Measurements from ENCODE around the gene KRTCAP2. TPM values are rescaled to one million over a fixed set of nuclear protein-coding genes. Genes with fewer than 3 reads are reported as not detected.

KRTCAP2 gene
- total and polyA plus RNA-seq, 10 of the 15 experiments (the other 5 are each of a cell fraction or from before 2014, with no cell fraction given), result 61.3 to 238 (median 141) TPM

- TF ChIP-seq WRNIP1 (IDR thresholded peaks at IDR 0.05; ENCODE audit: borderline replicate concordance, low read depth, low read length), result no peak
- peak; percentile 24; the same call in 1 of the 2 replicates for TF ChIP-seq MTA2 (IDR thresholded peaks at IDR 0.05; ENCODE audit: low read depth)
- no peak for TF ChIP-seq SP1 (IDR thresholded peaks at IDR 0.05; ENCODE audit: low read depth, low read length)
- TF ChIP-seq E2F8 (IDR thresholded peaks at IDR 0.05; ENCODE audit: low read depth, partially characterized antibody), result no peak
- TF ChIP-seq HDGF (IDR thresholded peaks at IDR 0.05), result no peak
- no peak for TF ChIP-seq POLR2A (IDR thresholded peaks at IDR 0.05; ENCODE audit: low read depth, low read length)
- TF ChIP-seq DPF2 (IDR thresholded peaks at IDR 0.05), result no peak
- no peak for TF ChIP-seq ZBTB40 (IDR thresholded peaks at IDR 0.05; ENCODE audit: borderline replicate concordance)
- no peak for TF ChIP-seq CHD4 (IDR thresholded peaks at IDR 0.05)
- TF ChIP-seq BMI1 (IDR thresholded peaks at IDR 0.05; ENCODE audit: borderline replicate concordance), result no peak
- TF ChIP-seq MYB (IDR thresholded peaks at IDR 0.05; ENCODE audit: borderline replicate concordance, low read depth, low read length), result no peak
- no peak for TF ChIP-seq ZBTB33 (IDR thresholded peaks at IDR 0.05)
- peak; percentile 12 to 20; a peak in 1 of 4 replicates for TF ChIP-seq BHLHE40 (IDR thresholded peaks at IDR 0.05; ENCODE audit: borderline replicate concordance in 1 of 2, low read depth in 2 of 2, low read length in 1 of 2)
- no peak for TF ChIP-seq USF2 (IDR thresholded peaks at IDR 0.05; ENCODE audit: borderline replicate concordance, low read depth, low read length)
- no peak for TF ChIP-seq NFXL1 (IDR thresholded peaks at IDR 0.05; ENCODE audit: borderline replicate concordance)
- TF ChIP-seq CBX3 (IDR thresholded peaks at IDR 0.05; ENCODE audit: borderline replicate concordance, low read depth), result no peak
- TF ChIP-seq PKNOX1 (IDR thresholded peaks at IDR 0.05), result peak; percentile 82
- peak; percentile 96 for TF ChIP-seq SMC3 (IDR thresholded peaks at IDR 0.05; ENCODE audit: borderline replicate concordance, low read length)
- peak; percentile 83 for TF ChIP-seq YY1 (IDR thresholded peaks at IDR 0.05; ENCODE audit: low read depth, low read length)
Observed at GRCh38 chr1:155206891-155207805, 34.0 kb upstream of the KRTCAP2 start (continued).

Data from GM12878 (cell line).